IPS-18c (cell line): Measurements from ENCODE around the gene RCOR1.
"Not testable (repeated sequence)": the region's sequence is repeated elsewhere in the genome, so short reads cannot be mapped to it uniquely, and the experiment has no call there.

Experiments used
- H3K4me3 ChIP-seq: 2 replicates; pipeline ENCODE4 v1.7.0; 2013; ENCODE audit warnings: low read depth, mild to moderate bottlenecking, low read length, moderate library complexity; ENCODE audit not compliant: insufficient read depth
- H3K9me3 ChIP-seq: one replicate; pipeline ENCODE4 v1.6.1; 2013; ENCODE audit warnings: mild to moderate bottlenecking, low read length, moderate library complexity; ENCODE audit not compliant: control insufficient read depth, insufficient read depth

The RCOR1 gene

DNA sequence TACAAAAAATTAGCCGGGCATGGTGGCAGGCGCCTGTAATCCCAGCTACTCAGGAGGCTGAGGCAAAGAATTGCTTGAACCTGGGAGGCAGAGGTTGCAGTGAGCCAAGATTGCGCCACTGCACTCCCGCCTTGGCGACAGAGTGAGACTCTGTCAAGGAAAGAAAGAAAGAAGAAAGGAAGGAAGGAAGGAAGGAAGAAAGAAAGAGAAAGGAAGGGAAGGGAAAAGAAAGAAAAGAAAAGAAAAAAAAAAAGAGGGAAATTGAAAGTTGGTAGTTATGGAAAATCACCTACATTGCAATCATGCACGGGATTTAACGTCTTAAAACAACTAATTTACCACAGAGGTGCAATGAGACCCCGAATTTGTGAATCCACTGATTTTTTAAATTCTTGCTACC is 173.3 kb downstream of the RCOR1 start:
- not testable (repeated sequence) for H3K9me3 ChIP-seq, H3K4me3 ChIP-seq

DNA sequence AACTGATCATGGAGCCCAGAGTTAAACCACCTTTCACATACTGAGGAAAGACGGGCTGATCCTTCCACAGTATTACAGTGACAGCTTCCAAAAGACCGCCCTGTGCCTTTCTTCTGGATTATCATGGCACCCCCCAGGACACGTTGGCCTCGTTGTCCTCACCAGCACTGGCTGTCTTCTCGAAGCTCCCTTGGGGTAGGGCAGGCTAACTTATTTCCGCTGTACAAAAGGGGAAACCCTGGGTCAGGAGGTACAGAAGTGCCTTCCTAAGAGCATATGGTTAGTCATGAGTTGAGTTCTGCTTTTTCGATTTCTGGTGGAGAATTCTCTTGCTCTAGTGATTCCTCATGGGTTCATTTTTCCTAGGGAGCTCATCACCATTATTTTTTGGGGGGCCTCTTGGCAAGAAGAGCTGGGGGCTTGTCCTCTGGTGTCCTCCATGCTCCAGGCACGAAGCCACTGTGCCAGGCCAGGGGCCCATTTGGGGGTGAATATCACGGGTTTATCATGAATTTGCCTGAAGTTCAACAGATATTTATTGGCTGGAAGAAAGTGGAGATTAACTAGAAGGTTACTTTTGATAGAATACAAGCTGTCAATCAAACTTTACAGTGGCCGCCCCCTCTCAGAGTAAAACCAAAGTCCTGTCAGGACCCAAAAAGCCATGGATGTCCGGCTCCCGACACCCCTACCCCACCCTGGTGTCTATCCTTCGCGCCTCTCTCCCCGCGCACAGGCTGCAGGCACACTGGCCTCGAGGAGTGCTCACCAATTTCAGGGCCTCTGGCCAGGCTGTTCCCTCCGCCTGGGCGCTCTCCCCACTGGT is 176.0 kb downstream of the RCOR1 start:
- Histone ChIP-seq H3K9me3 (no peaks in the 10 kb centered on the region), H3K4me3 (no peak overlapping the region)

DNA sequence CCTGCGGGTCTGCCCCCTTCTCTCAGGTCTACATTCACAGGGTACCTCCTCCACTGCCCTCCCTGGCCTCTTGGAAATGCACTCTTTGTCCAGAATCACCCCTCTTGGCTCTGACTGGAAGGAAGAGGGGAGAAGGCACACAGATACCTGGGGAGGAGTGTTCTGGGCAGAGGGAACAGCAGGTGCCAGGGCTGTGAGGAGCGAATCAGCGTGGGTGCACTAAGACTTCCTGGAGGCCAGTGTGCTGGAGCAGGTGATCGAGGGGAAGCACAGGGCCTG is 176.5 kb downstream of the RCOR1 start:
- Histone ChIP-seq H3K4me3 (no peak overlapping the region), H3K9me3 (no peaks in the 10 kb centered on the region)

DNA sequence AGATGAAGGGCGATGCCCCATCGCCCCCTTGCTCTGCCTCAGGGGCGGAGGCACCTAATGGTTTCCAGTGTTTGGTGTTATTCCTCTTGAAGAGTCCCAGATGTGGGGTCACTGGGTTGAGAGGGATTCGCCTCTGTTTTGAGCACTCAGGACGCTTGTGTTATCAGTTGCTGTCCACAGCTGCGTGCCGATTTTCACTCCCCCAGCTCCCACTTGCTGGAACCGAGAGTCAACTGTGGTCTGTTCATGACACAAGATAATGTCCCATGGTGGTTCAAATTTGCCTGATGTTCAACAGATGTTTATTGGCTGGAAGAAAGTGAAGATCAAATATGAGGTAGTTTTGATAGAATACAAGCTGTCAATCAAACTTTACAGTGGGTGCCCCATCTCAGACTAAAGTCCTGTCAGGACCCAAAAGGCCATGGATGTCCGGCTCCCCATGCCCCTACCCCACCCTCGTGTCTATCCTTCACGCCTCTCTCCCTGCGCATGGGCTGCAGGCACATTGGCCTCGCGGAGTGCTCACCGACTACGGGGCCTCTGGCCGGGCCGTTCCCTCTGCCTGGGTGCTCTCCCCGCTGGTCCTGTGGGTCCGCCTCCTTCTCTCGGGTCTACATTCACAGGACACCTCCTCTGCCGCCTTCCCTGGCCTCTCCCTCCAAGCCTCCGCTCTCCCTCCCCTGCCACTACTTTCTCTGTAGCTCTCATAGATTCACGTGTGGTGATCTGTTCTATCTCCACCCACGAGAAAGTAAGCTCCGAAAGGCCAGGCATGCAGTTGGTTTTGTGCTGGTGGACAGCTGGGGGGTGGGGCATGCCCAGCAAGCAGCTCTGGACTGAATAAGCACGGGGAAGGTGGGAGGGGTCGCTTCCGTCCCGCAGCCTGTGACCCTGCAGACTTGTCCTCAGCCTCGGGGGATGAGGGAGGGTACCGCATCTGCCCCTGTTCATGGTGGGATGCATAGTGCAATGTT is 178.0 kb downstream of the RCOR1 start:
- H3K4me3 ChIP-seq, result no peak overlapping the region
- H3K9me3 ChIP-seq, result no peaks in the 10 kb centered on the region

GRCh38 chr14:102771144-102771543 is 178.7 kb downstream of the RCOR1 start:
- Histone ChIP-seq H3K4me3 (no peak overlapping the region), H3K9me3 (no peaks in the 10 kb centered on the region)

DNA sequence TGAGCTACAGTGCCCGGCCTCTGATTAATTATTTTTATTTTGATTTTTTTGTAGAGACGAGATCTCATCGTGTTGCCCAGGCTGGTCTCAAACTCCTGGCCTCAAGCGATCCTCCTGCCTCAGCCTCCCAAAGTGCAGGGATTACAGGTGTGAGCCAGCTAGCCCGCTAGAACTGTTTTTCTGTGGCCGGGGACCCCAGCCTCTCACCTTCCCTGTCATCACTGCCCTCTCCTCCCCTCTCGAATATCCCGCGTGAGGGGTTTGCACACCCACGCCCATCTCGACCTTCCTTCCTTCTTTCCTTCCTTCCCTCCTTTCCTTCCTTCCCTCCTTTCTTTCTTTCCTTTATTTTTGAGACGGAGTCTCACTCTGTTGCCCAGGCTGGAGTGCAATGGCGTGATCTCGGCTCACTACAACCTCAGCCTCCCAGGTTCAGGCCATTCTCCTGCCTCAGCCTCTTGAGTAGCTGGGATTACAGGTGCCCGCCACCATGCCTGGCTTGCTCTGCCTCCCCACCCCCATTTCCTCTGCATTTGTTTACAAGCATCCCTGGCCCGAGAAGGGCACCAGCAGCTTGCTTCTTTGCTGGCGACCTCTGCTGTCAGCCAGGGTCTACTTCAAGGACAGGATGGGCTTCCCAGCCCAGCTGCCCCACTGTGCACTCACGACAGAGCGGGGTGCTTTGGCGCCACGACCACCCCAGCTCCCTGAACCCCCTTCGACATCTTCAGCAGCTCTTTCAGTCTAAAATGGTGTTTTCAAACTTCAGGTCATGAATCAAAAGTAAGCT is 180.5 kb downstream of the RCOR1 start:
- H3K9me3 ChIP-seq, result no peaks in the 10 kb centered on the region
- H3K4me3 ChIP-seq, result no peak overlapping the region

GRCh38 chr14:102774391-102775153 is 182.1 kb downstream of the RCOR1 start:
- H3K4me3 ChIP-seq, result no peak overlapping the region
- H3K9me3 ChIP-seq, result no peaks in the 10 kb centered on the region

- H3K9me3 ChIP-seq, result no peaks in the 10 kb centered on the region
- no peak overlapping the region for H3K4me3 ChIP-seq
Measured at GRCh38 chr14:102775855-102776760, 183.7 kb downstream of the RCOR1 start.

- no peaks in the 10 kb centered on the region for H3K9me3 ChIP-seq
- peak within 1 kb of the TSS; percentile 71 for H3K4me3 ChIP-seq
Measured at GRCh38 chr14:102776761-102777710, 184.6 kb downstream of the RCOR1 start, which contains the start of gene TRAF3. Gene TRAF3 (plus strand): TSS chr14:102777449. CDS start chr14:102870202, 92,753 bp downstream.

DNA sequence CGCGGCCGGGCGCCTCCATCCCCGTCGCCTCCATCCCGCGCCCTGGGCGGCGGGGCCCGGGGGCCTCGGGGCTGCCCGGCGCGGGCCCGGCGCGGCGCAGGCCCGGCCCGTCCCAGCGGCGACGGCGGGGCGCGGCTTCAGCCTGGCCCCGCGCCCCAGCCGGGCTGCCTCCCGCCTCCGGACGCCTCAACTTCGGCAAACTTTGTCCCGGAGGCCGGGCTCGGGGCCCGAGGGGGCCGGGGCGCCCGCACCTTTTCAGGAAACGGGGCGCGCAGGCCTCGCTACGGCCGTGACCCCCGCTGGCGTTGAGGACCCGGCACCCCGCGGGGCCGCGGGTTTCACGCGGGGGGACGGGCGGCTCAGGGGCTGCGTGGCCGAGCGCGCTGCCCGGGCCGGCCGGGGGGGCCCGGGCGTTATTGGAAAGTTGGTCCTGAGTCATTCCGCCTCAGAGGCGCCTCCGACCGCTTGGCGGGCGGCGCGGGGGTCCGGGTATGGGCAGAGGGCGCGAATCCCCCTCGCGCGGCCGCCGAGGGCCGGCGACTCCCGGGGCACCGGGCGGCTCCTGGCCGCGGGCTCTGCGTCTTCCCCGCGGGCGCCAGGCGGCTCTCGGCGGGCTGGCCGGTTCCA is 185.4 kb downstream of the RCOR1 start:
- no peaks in the 10 kb centered on the region for H3K9me3 ChIP-seq
- peak overlapping the region; percentile 71 for H3K4me3 ChIP-seq

- Histone ChIP-seq H3K4me3 (peak overlapping the region; percentile 71), H3K9me3 (no peaks in the 10 kb centered on the region)
Measured at GRCh38 chr14:102778338-102779083, 186.1 kb downstream of the RCOR1 start.

DNA sequence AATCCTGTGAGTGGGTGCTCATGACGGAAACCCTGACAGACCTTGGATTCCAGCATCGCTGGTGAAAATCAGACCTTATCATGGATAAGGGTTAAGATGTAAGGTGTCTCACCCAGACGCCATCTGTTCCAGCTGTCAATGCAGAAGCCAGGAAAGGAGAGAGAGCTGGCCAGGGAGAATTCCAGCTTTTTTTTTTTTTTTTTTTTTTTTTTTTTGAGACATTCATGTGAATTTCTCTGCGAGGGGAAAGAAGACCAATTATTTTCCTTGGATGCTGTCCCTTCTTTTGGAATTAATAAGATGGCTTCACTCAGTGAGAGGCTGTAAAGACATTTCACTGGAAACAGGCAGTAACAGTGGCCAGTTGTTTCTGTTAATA is 186.6 kb downstream of the RCOR1 start:
- no peak overlapping the region for H3K4me3 ChIP-seq
- no peaks in the 10 kb centered on the region for H3K9me3 ChIP-seq

DNA sequence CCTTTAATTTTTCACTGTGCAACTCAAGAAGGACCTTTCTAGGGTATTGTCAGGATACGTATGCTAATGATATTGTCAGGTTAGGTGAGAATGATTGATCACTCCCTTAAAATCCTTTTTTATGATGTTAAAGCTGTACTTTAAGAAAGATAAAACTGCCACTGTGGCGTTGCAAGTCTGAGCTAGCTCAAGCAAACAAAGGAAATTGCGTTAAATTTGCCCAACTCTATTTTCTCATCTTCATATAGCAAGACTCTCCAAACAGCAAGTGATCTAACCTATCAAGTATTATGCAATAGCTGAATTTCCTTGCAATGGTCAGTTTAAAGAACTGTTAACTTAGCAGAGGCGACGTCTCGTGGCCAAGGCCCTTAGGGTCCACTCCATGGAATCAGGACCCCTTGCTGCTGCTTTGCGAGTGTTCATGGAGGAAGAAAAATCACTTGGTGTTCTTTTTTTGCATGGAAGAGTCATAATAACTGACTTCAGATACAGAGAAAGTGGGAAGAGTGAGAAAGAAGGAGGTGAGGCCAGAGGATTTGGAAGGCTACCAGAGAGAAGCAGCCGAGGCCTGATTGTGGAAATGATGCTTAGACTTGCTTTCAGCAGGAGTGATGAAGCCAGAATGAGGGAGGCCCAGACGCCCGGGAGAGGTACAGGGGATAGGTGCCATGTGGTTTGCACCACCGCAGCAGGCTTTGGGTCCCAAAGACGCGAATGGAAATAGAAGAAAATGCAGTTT is 187.3 kb downstream of the RCOR1 start:
- Histone ChIP-seq H3K4me3 (no peak overlapping the region), H3K9me3 (no peaks in the 10 kb centered on the region)
